ENCODE data around the gene RTN3. TPM values are rescaled to one million over a fixed set of nuclear protein-coding genes. Genes with fewer than 3 reads are reported as not detected.
A peak's percentile ranks its signal among the peaks of the same experiment; 100 is the strongest.
"Not testable (repeated sequence)": the region's sequence is repeated elsewhere in the genome, so short reads cannot be mapped to it uniquely, and the experiment has no call there.

Gene RTN3, protein sequence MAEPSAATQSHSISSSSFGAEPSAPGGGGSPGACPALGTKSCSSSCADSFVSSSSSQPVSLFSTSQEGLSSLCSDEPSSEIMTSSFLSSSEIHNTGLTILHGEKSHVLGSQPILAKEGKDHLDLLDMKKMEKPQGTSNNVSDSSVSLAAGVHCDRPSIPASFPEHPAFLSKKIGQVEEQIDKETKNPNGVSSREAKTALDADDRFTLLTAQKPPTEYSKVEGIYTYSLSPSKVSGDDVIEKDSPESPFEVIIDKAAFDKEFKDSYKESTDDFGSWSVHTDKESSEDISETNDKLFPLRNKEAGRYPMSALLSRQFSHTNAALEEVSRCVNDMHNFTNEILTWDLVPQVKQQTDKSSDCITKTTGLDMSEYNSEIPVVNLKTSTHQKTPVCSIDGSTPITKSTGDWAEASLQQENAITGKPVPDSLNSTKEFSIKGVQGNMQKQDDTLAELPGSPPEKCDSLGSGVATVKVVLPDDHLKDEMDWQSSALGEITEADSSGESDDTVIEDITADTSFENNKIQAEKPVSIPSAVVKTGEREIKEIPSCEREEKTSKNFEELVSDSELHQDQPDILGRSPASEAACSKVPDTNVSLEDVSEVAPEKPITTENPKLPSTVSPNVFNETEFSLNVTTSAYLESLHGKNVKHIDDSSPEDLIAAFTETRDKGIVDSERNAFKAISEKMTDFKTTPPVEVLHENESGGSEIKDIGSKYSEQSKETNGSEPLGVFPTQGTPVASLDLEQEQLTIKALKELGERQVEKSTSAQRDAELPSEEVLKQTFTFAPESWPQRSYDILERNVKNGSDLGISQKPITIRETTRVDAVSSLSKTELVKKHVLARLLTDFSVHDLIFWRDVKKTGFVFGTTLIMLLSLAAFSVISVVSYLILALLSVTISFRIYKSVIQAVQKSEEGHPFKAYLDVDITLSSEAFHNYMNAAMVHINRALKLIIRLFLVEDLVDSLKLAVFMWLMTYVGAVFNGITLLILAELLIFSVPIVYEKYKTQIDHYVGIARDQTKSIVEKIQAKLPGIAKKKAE
- 79.8 TPM for total RNA-seq
- 92.8 TPM for polyA plus RNA-seq

DNA sequence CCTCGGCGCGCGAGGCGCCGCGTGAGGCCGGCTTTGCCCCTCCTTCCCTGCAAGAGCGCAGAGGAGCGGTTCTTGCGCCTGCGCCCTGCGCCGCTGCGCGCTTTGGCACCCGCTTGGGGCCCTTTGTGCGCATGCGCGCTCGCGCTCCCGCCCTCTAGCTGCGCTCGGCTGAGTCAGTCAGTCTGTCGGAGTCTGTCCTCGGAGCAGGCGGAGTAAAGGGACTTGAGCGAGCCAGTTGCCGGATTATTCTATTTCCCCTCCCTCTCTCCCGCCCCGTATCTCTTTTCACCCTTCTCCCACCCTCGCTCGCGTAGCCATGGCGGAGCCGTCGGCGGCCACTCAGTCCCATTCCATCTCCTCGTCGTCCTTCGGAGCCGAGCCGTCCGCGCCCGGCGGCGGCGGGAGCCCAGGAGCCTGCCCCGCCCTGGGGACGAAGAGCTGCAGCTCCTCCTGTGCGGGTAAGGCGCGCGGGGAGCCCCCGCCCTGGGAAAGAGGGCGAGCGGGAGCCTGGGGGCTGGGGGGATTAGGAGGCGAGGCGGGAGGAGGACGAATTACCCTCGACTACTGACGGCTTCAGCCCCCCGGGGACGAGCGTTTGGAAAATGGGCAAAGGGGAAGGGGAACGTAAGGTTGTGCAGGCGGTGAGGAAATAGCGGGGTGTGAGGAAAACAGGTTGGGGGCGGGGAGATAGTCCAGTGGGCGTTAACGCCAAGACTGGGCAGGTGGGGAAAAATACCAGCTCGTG, at the start of gene RTN3:
Gene RTN3, plus strand, starts transcription at position 180 of the 745 bp plus-strand sequence. Its CDS starts 137 bp downstream, at position 317.
- peak within 1 kb of the TSS; percentile 93 for H3K27ac ChIP-seq (ENCODE audit: low read depth)
- H3K4me1 ChIP-seq (ENCODE audit: insufficient read depth) = no peaks in the 10 kb centered on the region
- peak within 1 kb of the TSS; percentile 71 for H3K4me3 ChIP-seq (ENCODE audit: low read depth, low read length)
- H3K36me3 ChIP-seq (ENCODE audit: insufficient read depth) = no peaks in the 10 kb centered on the region
- DNase-seq (ENCODE audit: extremely low spot score) = peak; percentile 87
- WGBS = under 1% methylated on average over 74 of the region's 74 CpGs

DNA sequence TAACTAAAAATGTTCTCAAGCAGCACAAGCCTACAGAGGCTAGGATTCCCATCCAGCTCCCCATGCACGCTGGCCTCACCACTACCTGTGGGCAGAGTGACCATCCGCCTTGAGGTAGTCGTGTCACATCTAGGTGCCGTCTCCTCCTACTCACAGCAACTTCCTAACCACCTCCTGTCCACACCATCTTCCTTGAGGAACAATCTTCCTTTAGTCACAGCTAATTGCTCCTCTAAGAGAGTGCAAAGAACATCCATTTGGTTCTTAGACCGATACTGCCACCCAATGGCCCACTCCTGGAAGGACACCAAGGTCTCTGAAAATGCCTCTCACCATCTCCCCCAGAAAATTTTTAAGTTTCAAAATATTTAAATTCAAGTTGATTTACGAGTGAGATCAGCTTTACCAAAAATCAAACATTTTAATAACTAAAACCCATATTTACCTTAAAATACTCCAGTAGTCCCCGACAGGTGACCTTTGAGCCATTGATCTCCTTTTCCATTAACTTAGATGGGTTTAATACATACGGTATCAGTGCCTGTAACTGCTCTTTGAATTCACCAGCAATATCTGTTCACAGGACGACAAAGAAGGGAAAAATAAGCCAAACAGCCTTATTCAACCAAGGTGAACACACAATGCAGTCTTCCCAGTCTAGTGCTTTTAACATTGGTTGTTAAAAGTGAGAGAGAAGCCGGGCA, 45.4 kb upstream of the RTN3 start:
- 64% methylated on average over 10 of the region's 10 CpGs for WGBS
- Histone ChIP-seq H3K36me3 (ENCODE audit: insufficient read depth) (no peaks in the 10 kb centered on the region), H3K4me1 (ENCODE audit: insufficient read depth) (no peaks in the 10 kb centered on the region), H3K27ac (ENCODE audit: low read depth) (no peak overlapping the region), H3K4me3 (ENCODE audit: low read depth, low read length) (no peak overlapping the region)
- no peak for DNase-seq (ENCODE audit: extremely low spot score)

DNA sequence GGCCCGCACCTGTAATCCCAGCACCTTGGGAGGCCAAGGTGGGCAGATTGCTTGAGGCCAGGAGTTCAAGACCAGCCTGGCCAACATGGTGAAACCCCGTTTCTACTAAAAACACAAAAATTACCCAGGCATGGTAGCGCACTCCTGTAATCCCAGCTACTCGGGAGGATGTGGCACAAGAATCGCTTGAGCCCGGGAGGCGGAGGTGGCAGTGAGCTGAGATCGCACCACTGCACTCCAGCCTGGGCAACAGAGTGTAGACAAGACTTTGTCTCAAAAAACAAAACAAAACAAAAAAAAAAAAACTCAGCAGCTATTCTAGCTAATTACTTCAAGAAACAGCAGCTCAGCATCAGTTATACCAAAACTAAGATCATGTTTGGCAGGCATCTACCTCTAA, 42.9 kb upstream of the RTN3 start:
- H3K4me1 ChIP-seq (ENCODE audit: insufficient read depth); H3K27ac ChIP-seq (ENCODE audit: low read depth); H3K4me3 ChIP-seq (ENCODE audit: low read depth, low read length); H3K36me3 ChIP-seq (ENCODE audit: insufficient read depth); DNase-seq (ENCODE audit: extremely low spot score): not testable (repeated sequence)
- 94% methylated on average over 8 of the region's 8 CpGs for WGBS

DNA sequence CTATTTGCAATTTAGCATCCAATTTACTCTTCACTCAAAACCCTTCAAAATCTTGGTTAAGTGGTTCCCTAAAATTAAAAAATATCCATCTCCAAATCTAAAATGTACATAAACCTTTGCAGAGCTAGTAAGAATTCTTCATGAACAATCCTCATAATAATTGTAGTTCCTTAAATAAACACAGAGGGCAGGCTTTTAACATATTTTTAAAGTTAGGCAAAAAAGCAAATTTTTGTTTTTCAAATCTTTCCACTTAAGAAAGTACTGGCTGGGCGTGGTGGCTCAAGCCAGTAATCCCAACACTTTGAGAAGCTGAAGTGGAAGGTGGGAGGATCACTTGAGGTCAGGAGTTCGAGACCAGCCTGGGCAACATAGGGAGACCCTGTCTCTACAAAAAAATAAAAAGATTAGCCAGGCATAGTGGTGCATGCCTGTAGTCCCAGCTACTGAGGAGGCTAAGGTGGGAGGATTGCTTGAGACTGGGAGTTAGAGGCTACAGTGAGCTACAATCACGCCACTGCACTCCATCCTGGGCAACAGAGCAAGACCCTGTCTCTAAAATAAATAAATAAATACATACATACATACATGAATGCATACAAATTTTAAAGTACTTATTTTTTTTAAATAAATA, 42.0 kb upstream of the RTN3 start:
- no peak for DNase-seq (ENCODE audit: extremely low spot score)
- H3K4me1 ChIP-seq (ENCODE audit: insufficient read depth) = no peaks in the 10 kb centered on the region
- no peak overlapping the region for H3K4me3 ChIP-seq (ENCODE audit: low read depth, low read length)
- no peaks in the 10 kb centered on the region for H3K36me3 ChIP-seq (ENCODE audit: insufficient read depth)
- WGBS = 66% methylated on average over 3 of the region's 3 CpGs
- no peak overlapping the region for H3K27ac ChIP-seq (ENCODE audit: low read depth)

DNA sequence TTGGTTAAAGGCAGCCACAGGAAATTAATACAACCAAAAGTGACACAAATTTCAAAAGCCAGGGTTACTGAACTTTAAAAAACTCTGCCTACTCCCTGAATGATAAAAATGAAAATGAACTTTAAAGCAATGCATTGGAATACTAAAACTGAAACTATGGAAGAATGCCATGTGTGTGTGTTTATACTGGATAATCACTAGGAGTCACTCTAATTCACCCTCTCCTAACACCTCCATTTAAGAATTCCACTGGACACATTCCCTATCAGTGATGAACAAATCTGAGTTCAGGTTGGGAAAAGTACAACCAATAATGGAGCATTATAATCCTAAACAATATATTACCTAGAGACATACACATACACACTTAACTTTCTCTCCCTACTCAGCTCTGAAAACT, 39.6 kb upstream of the RTN3 start:
- no peaks in the 10 kb centered on the region for H3K4me1 ChIP-seq (ENCODE audit: insufficient read depth)
- DNase-seq (ENCODE audit: extremely low spot score) = no peak
- peaks cover 3% of the 10 kb centered on the region for H3K36me3 ChIP-seq (ENCODE audit: insufficient read depth)
- H3K4me3 ChIP-seq (ENCODE audit: low read depth, low read length) = no peak overlapping the region
- H3K27ac ChIP-seq (ENCODE audit: low read depth) = no peak overlapping the region

DNA sequence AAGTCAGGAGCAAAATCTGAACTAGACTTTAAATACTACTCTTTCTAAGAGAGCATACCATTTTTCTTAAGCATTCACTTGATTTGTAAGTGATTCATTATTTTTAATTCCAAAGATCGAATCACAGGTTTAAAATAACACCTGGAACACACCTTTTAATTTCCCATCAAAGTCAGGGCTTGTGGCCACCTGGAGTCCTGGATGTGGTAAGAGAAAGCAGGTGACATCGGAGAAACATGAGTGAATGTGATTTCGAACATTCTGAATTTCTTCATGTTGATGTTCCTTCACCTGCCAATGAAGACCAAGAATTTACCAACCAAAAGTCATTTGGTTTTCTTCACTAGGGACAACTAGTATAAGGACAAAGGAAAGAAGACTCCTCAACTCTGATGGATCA, 38.1 kb upstream of the RTN3 start:
- DNase-seq (ENCODE audit: extremely low spot score) = no peak
- WGBS = 93% methylated on average over 3 of the region's 3 CpGs
- no peak overlapping the region for H3K27ac ChIP-seq (ENCODE audit: low read depth)
- peaks cover 3% of the 10 kb centered on the region for H3K36me3 ChIP-seq (ENCODE audit: insufficient read depth)
- H3K4me1 ChIP-seq (ENCODE audit: insufficient read depth) = no peaks in the 10 kb centered on the region
- no peak overlapping the region for H3K4me3 ChIP-seq (ENCODE audit: low read depth, low read length)

DNA sequence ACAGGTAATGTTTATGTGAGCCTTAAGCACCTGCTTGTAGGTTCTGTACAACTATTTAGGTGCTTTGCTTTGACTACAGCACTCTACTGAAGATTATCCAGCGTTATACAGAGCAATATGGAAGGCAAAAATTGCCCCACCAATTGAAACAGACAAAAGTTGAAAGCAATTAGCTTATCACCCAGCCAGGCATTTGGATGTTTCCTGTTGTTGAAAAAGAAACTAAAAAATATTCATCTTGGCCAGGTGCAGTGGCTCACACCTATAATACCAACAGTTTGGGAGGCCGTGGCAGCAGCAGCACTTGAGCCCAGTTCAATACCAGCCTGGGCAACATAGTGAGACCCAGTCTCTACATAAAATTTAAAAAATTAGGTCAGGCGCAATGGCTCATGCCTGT, 28.6 kb upstream of the RTN3 start:
- no peak overlapping the region for H3K27ac ChIP-seq (ENCODE audit: low read depth)
- H3K4me3 ChIP-seq (ENCODE audit: low read depth, low read length) = no peak overlapping the region
- no peak for DNase-seq (ENCODE audit: extremely low spot score)
- no peaks in the 10 kb centered on the region for H3K36me3 ChIP-seq (ENCODE audit: insufficient read depth)
- no peaks in the 10 kb centered on the region for H3K4me1 ChIP-seq (ENCODE audit: insufficient read depth)
- 93% methylated on average over 3 of the region's 3 CpGs for WGBS

DNA sequence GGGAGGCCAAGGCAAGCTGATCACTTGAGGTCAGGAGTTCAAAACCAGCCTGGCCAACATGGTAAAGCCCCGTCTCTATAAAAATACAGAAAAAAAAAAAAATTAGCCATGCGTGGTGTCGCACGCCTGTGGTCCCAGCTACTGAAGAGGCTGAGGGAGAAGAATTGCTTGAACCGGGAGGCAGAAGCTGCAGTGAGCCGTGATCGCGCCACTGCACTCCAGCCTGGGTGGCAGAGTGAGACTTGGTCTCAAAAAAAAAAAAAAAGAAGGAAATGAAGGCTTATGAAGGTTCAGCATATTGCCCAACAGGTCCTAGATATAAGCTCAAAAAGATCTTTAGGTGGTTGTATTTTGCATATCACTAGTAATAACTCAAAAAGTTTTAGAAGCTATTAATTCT, 20.3 kb upstream of the RTN3 start:
- no peak for DNase-seq (ENCODE audit: extremely low spot score)
- Histone ChIP-seq H3K36me3 (ENCODE audit: insufficient read depth) (peaks cover 1% of the 10 kb centered on the region), H3K27ac (ENCODE audit: low read depth) (no peak overlapping the region), H3K4me1 (ENCODE audit: insufficient read depth) (no peaks in the 10 kb centered on the region), H3K4me3 (ENCODE audit: low read depth, low read length) (no peak overlapping the region)
- WGBS = 94% methylated on average over 8 of the region's 8 CpGs

DNA sequence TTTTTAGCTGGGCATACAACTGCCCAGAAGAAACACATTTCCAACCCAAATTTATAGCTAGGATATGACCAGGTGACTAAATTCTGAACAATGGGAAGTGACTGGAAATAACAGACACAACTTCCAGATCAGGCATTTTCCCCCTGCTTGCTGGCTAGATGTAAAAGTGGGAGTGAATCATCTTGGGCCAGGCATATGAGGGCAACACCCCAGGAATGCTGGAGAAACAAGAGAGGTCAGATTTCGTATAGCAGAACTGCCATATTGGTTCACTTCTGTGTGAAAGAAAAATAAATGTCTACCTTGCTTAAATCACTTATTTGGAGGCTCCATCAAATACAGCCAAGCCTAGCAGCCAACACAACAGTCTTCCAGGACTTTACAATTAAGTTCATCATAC, 17.5 kb upstream of the RTN3 start:
- peaks cover 1% of the 10 kb centered on the region for H3K36me3 ChIP-seq (ENCODE audit: insufficient read depth)
- no peak overlapping the region for H3K27ac ChIP-seq (ENCODE audit: low read depth)
- 2% methylated on average over 1 of the region's 1 CpG for WGBS
- no peak for DNase-seq (ENCODE audit: extremely low spot score)
- no peaks in the 10 kb centered on the region for H3K4me1 ChIP-seq (ENCODE audit: insufficient read depth)
- H3K4me3 ChIP-seq (ENCODE audit: low read depth, low read length) = no peak overlapping the region

DNA sequence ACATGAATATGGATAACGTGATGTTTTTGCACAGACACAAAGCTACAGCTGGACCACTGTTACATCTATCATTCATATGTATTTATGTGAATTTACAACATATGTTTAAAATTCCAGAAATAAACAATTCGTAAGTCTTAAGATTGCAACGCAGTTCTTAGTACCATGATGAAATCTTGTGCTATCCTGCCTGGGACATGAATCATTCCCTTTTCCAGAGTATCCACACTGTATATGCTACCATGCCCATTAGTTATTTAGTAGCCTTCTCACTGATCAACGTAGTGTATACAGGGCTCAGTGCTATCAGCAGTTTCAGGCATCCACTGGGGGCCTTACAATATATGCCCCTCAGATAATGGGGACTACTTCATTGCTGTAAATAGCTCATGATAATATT, 14.4 kb upstream of the RTN3 start:
- no peak overlapping the region for H3K27ac ChIP-seq (ENCODE audit: low read depth)
- no peak overlapping the region for H3K4me3 ChIP-seq (ENCODE audit: low read depth, low read length)
- 47% methylated on average over 4 of the region's 4 CpGs for WGBS
- no peaks in the 10 kb centered on the region for H3K36me3 ChIP-seq (ENCODE audit: insufficient read depth)
- H3K4me1 ChIP-seq (ENCODE audit: insufficient read depth) = no peaks in the 10 kb centered on the region
- no peak for DNase-seq (ENCODE audit: extremely low spot score)

DNA sequence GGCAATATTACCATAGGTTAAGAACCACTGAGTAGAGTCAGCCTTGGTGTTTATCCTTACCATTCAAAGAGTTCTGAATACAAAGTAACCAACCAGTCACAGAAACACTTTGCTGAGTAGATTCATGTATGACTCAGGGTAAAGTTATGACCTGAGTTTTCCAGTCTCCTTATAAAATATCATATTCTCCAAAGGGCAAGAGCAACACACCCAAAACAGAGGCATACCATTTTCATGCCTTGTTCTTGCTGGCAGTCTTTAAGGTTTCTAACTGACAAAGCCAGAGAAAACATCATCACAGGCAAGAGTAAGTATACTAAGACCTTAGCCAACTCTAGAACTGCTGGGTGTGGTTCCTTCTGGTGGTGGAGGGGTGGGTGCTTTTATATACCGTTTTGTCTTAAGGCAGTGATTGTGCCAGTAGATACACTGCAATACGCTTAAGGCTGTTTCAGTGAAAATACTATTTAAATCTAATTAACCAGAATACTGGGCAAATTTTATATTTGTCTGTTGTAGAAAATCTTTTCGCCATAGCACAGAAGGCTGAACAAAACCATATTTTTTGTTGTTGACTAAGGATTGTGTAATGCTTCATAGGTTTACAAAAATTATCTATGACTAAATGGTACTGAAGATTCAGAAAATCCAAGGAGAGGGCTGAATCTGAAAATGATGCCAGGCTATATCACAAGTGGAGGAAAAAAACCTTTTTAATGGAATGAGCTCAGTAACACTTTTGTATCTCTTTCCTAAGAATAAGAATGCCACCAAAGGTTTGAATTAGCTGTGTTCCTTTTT, 13.1 kb upstream of the RTN3 start:
- Histone ChIP-seq H3K27ac (ENCODE audit: low read depth) (peak overlapping the region; percentile 46), H3K4me1 (ENCODE audit: insufficient read depth) (no peaks in the 10 kb centered on the region), H3K4me3 (ENCODE audit: low read depth, low read length) (no peak overlapping the region), H3K36me3 (ENCODE audit: insufficient read depth) (no peaks in the 10 kb centered on the region)
- 51% methylated on average over 3 of the region's 3 CpGs for WGBS
- DNase-seq (ENCODE audit: extremely low spot score) = no peak

DNA sequence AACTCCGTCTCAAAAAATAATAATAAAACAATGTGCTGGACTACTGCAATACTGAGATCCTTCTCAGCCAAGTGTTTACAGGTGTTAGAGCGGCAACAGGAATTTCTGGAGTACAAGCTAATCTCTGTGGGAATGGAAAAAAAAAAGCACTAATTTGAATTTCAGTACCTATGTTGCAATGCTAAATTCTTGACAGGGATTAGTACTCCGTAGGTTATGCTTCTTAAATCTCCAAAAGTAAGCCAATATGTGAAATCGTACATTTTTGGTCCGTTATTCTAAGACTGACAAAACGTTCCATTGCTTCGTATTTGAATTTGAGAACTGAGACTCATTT, 11.2 kb upstream of the RTN3 start:
- Histone ChIP-seq H3K4me3 (ENCODE audit: low read depth, low read length) (peak overlapping the region; percentile 84), H3K4me1 (ENCODE audit: insufficient read depth) (no peaks in the 10 kb centered on the region), H3K36me3 (ENCODE audit: insufficient read depth) (no peaks in the 10 kb centered on the region), H3K27ac (ENCODE audit: low read depth) (no peak overlapping the region)
- no peak for DNase-seq (ENCODE audit: extremely low spot score)
- 38% methylated on average over 7 of the region's 7 CpGs for WGBS

Measured in urinary bladder (tissue), 4 donors.